Measurements from ENCODE around the gene GMPS.
A peak's percentile ranks its signal among the peaks of the same experiment; 100 is the strongest.

The GMPS gene

DNA sequence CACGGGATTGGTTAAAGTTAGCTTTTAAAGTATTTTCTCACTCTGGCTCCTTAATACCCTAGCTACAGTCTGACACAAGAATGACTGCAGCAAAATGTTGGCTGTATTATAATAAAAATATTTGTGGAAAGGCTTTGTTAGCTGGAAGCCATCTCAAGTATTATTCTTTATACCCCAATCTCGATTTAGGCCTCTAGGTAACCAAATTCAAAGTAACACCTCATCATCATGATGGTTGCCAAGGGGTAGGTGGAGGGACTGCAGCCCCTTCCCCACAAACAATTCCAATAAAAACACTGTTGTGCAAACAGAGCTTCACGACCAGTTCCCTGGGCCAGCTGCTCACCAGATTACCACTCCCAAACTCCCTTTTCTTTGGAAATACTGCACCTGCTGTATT lies 759 bp upstream of the GMPS start:
- TF ChIP-seq, protein P1, sequence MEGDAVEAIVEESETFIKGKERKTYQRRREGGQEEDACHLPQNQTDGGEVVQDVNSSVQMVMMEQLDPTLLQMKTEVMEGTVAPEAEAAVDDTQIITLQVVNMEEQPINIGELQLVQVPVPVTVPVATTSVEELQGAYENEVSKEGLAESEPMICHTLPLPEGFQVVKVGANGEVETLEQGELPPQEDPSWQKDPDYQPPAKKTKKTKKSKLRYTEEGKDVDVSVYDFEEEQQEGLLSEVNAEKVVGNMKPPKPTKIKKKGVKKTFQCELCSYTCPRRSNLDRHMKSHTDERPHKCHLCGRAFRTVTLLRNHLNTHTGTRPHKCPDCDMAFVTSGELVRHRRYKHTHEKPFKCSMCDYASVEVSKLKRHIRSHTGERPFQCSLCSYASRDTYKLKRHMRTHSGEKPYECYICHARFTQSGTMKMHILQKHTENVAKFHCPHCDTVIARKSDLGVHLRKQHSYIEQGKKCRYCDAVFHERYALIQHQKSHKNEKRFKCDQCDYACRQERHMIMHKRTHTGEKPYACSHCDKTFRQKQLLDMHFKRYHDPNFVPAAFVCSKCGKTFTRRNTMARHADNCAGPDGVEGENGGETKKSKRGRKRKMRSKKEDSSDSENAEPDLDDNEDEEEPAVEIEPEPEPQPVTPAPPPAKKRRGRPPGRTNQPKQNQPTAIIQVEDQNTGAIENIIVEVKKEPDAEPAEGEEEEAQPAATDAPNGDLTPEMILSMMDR (IDR thresholded peaks at IDR 0.05; ENCODE audit: extremely low read depth, missing control alignments): no peak
- DNase-seq (ENCODE audit: low spot score): no peak

DNA sequence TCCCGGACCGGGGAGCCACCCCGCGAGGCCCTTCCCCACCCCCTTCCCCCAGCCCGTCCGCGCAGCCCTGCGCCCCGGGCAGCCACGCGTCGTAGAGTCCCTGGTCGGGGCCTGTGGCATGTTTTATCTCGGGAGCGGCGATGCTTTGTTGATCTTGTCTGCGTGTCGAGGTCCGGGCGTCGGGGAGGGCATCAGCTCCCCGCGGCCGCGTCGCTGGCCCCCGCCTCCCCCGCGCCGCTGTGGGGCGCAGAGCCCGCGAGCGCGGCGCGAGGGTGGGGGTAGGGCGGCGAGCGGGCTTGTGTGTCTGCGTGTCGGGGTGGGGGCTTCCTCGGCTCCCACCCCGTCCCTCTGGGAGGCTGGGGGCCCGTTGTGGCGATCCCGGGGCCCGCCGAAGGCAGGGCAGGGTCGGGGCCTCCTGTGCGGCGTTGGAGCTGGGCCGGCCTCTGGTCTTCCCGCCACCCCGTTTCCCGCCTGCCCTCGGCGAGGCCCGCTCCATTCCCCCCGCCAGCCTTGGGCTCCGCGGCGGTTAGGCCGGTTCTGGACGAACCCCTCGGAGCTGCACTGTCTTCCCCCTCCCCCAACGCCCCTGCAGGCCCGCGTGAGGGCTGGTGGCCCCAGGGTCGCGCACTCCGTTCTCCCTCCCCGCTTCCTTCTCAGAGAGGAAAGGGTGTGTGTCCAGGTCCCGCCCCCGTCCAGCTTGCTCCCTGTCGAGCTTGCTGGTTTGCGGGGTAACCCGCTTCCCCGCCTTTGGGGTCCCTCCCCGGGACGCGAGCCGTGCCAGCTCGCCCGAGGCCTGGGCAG lies 695 bp downstream of the GMPS start:
- TF ChIP-seq, protein P1 (IDR thresholded peaks at IDR 0.05; ENCODE audit: extremely low read depth, missing control alignments): no peak
- DNase-seq (ENCODE audit: low spot score): peak; percentile 59

GRCh38 chr3:155871746-155872158 lies 1.3 kb downstream of the GMPS start:
- DNase-seq (ENCODE audit: low spot score): no peak
- TF ChIP-seq, protein P1 (IDR thresholded peaks at IDR 0.05; ENCODE audit: extremely low read depth, missing control alignments): no peak

DNA sequence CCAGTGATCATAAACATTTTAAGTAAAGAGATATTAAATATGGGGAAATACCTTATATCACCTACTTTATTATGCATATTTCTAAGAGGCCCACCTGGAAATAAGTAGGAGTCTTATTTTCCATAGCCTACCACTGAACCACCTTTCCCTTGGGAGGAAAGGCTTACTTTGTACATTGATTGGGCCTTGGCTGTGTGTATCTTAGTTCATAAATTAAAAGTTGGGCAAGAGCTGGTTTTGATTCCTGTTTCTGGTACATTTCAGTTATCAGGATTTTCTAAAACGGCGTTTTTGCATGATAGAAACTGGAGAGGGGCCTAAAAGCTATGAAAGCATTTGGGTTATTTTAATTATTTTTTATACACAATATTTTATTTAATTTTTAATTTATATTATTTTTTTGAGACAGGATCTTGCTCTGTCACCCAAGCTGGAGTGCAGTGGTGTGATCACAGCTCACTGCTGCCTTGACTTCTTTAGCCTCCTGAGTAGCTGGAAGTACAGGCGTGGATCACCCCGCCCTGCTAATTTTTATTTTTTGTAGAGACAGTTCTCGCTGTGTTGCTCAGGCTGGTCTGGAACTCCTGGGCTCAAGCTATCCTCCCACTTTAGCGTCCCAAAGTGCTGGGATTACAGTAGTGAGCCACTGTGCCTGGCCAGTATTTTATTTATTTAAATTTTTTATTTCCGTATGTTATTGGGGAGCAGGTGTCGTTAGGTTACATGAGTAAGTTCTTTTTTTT lies 2.6 kb downstream of the GMPS start:
- no peak for DNase-seq (ENCODE audit: low spot score)
- TF ChIP-seq, protein P1 (IDR thresholded peaks at IDR 0.05; ENCODE audit: extremely low read depth, missing control alignments): no peak

DNA sequence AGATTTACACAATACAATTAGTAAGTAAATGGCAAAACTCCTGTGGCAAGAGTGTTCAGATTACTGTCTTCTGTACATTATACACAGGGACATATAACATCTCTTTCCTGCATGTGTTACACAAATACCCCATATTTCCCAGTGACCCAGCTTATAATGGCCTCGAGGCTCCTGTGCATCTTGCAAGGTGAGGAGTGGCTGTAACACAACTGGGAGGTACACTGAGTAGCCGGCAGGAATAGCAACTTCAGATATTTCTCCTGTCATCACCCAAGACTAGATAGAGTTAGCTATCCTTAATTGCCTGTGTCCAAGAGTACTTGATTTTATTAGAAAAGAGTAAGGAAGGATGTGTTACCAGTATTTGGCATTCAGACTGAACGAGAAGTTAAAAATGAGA lies 5.6 kb downstream of the GMPS start:
- TF ChIP-seq, protein P1 (IDR thresholded peaks at IDR 0.05; ENCODE audit: extremely low read depth, missing control alignments): no peak
- DNase-seq (ENCODE audit: low spot score): no peak

DNA sequence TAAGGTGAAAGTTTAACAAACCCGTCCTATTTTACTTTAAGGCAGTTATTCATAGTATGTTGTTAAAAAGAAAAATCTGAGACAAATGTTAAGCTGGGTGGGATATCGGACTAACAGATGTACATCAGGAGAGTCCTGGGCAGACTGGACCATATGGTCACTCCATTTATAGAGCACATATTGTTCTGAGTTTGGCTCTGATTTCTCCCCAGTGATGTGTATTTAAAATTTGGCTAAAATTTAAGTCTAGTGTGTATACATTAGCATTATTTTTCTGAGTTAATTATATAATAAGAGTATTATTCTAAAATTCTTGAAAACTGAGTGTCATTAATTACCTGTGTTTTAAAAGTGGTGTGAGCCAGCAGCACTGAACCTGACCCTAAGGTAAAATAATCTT lies 6.1 kb downstream of the GMPS start:
- DNase-seq (ENCODE audit: low spot score): no peak
- TF ChIP-seq, protein P1 (IDR thresholded peaks at IDR 0.05; ENCODE audit: extremely low read depth, missing control alignments): no peak

GRCh38 chr3:155880286-155880685 lies 9.8 kb downstream of the GMPS start:
- no peak for DNase-seq (ENCODE audit: low spot score)
- TF ChIP-seq, protein P1 (IDR thresholded peaks at IDR 0.05; ENCODE audit: extremely low read depth, missing control alignments): no peak
